Ishikawa (cell line): ENCODE measurements around the gene AK9.

Experiments used
- CEBPB ChIP-seq: IDR thresholded peaks from 2 replicates; pipeline ENCODE4 v1.6.1; 2012
- EP300 ChIP-seq: IDR thresholded peaks from 2 replicates; pipeline ENCODE4 v1.6.1; 2012; ENCODE audit warnings: borderline replicate concordance
- FOXM1 ChIP-seq: IDR thresholded peaks from 2 replicates; pipeline ENCODE4 v1.6.1; 2012; ENCODE audit warnings: low read depth, borderline replicate concordance
- RAD21 ChIP-seq: IDR thresholded peaks from 2 replicates; pipeline ENCODE4 v1.6.1; 2012; ENCODE audit warnings: low read depth
- TAF1 ChIP-seq: IDR thresholded peaks from 2 replicates; pipeline ENCODE4 v1.6.1; 2012; ENCODE audit warnings: low read depth, mild to moderate bottlenecking
- YY1 ChIP-seq: IDR thresholded peaks from 2 replicates; pipeline ENCODE4 v1.6.1; 2012; ENCODE audit warnings: low read depth
- ZBTB7A ChIP-seq: IDR thresholded peaks from 2 replicates; pipeline ENCODE4 v1.6.1; 2012; ENCODE audit warnings: low read depth
- TF ChIP-seq, protein P1 (sequence below): IDR thresholded peaks from 2 replicates; pipeline ENCODE4 v1.6.1; 2012; ENCODE audit warnings: low read depth, mild to moderate bottlenecking

DNA sequence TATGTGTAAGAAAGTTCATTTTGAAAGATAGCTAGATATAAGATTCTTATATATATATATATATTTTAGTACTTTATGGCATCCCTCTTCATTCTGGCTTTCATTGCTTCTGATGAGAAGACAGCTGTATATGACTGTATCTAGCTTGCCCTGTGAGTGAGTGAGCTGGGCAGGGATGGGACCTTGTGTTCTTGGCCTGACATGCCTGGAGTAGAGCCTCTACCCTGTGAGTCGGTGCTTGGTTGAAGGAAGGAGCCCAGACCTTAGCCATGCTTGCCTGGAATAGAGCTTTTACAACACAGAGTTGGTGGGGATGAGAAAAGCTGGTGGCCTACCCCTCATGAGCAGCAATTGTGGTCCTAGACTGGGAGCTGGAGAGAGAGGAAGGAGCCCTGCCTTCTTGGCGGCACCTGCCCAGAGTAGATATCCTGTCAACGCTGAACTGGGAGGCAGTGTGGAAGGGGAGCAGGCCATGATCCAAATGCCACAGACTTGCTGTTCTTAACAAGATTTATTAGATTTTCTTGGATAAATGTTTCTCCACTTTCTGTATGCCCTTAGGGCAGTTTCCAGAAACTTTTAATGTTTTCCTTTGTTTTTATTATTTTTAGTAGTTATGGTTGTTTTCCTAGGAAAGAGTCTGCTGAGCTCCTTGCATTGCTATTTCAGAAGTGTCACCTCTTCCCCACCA lies 31.7 kb upstream of the AK9 start:
- TF ChIP-seq, protein P1, sequence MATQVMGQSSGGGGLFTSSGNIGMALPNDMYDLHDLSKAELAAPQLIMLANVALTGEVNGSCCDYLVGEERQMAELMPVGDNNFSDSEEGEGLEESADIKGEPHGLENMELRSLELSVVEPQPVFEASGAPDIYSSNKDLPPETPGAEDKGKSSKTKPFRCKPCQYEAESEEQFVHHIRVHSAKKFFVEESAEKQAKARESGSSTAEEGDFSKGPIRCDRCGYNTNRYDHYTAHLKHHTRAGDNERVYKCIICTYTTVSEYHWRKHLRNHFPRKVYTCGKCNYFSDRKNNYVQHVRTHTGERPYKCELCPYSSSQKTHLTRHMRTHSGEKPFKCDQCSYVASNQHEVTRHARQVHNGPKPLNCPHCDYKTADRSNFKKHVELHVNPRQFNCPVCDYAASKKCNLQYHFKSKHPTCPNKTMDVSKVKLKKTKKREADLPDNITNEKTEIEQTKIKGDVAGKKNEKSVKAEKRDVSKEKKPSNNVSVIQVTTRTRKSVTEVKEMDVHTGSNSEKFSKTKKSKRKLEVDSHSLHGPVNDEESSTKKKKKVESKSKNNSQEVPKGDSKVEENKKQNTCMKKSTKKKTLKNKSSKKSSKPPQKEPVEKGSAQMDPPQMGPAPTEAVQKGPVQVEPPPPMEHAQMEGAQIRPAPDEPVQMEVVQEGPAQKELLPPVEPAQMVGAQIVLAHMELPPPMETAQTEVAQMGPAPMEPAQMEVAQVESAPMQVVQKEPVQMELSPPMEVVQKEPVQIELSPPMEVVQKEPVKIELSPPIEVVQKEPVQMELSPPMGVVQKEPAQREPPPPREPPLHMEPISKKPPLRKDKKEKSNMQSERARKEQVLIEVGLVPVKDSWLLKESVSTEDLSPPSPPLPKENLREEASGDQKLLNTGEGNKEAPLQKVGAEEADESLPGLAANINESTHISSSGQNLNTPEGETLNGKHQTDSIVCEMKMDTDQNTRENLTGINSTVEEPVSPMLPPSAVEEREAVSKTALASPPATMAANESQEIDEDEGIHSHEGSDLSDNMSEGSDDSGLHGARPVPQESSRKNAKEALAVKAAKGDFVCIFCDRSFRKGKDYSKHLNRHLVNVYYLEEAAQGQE, result no peak
- no peak for TF ChIP-seq FOXM1
- no peak for TF ChIP-seq ZBTB7A
- TF ChIP-seq EP300, result no peak
- TF ChIP-seq RAD21, result no peak
- TF ChIP-seq TAF1, result no peak
- TF ChIP-seq CEBPB, result no peak
- no peak for TF ChIP-seq YY1
